GM12873 (cell line): ENCODE results near the gene RAB28.

Experiments
- TF ChIP-seq, protein P1 (sequence below): IDR thresholded peaks from 2 replicates; pipeline ENCODE4 v1.5.1; 2012; ENCODE audit warnings: low read depth, mild to moderate bottlenecking, moderate library complexity, low read length, control low read depth; ENCODE audit not compliant: insufficient read depth; ENCODE audit errors: missing control alignments

The RAB28 gene

GRCh38 chr4:13471400-13471799 lies 12.7 kb downstream of the RAB28 start:
- TF ChIP-seq, protein P1, sequence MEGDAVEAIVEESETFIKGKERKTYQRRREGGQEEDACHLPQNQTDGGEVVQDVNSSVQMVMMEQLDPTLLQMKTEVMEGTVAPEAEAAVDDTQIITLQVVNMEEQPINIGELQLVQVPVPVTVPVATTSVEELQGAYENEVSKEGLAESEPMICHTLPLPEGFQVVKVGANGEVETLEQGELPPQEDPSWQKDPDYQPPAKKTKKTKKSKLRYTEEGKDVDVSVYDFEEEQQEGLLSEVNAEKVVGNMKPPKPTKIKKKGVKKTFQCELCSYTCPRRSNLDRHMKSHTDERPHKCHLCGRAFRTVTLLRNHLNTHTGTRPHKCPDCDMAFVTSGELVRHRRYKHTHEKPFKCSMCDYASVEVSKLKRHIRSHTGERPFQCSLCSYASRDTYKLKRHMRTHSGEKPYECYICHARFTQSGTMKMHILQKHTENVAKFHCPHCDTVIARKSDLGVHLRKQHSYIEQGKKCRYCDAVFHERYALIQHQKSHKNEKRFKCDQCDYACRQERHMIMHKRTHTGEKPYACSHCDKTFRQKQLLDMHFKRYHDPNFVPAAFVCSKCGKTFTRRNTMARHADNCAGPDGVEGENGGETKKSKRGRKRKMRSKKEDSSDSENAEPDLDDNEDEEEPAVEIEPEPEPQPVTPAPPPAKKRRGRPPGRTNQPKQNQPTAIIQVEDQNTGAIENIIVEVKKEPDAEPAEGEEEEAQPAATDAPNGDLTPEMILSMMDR: no peak

- TF ChIP-seq, protein P1: no peak
Observed at GRCh38 chr4:13470379-13470778, 13.8 kb downstream of the RAB28 start.

- TF ChIP-seq, protein P1: no peak
Observed at GRCh38 chr4:13464973-13465372, 19.2 kb downstream of the RAB28 start.

- TF ChIP-seq, protein P1: no peak
Observed at GRCh38 chr4:13464543-13464942, 19.6 kb downstream of the RAB28 start.

- TF ChIP-seq, protein P1: no peak
Observed at GRCh38 chr4:13461191-13461905, 22.8 kb downstream of the RAB28 start.

DNA sequence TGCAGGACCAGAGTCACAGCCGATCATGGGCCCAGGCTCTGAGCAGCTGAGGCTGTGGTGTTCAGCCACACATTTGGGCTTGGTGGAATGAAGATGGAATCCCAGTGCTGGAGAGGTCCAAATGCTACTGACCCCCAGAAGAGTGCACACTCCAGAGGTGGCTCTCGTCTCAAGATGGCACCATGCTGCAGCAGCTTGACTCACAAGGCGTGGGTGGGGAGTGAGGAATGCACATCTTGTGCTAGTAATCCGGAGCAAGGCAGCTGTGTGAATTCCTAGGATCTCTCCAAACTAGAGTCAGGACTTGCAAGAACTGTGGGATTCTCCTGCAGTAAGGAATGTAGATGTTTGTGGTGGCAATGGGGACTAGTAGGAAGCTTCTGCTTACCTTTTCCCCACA lies 28.7 kb downstream of the RAB28 start:
- TF ChIP-seq, protein P1: no peak

DNA sequence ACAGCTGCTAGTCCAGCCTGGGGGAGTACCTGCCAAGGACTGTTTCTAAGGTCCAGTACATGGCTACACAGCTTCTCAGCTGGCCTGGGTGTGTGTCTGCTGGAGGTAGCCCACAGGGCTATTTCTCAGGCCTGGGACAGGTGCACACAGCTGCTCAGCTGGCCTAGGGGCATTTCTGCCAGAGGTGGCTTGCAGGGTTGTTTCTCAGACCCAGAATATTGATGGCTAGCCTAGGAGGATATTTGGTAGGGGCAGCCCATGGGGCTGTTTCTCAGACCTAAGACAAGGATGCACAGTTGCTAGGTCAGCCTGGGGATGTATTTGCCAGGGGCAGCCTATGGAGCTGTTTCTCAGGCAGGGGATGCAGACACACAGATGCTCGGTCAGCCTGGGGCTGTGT lies 29.4 kb downstream of the RAB28 start:
- TF ChIP-seq, protein P1: no peak
